A673 (cell line): ENCODE measurements around the gene LCN6. TPM values are rescaled to one million over a fixed set of nuclear protein-coding genes. Genes with fewer than 3 reads are reported as not detected.

ENCODE experiments used
- BruUV-seq: library from RNA; stranded (reverse); fragments of 400-500 nt; replicated peaks from 2 replicates; lab custom pipeline; 2021; lab: Mats Ljungman, UMichigan
- CTCF ChIA-PET: fragments of 300-600 bp; sonication (Branson Sonifier 250); formaldehyde crosslinking; loops from one replicate; lab custom pipeline; 2022; ENCODE audit warnings: antibody characterized with exemption; lab: Charles Lee
- POLR2A ChIA-PET: fragments of 300-600 bp; sonication (Branson Sonifier 250); formaldehyde crosslinking; loops from one replicate; lab custom pipeline; 2022; ENCODE audit warnings: antibody characterized with exemption; ENCODE audit not compliant: low non-redundant PET; lab: Charles Lee
- DNase-seq: peaks from one replicate; pipeline ENCODE4 v3.0.0-alpha.2; 2015; ENCODE audit warnings: low spot score
- H3K27ac ChIP-seq: fragments of 200-600 bp; sonication (generic); 2 replicates; pipeline ENCODE4 v1.5.1; 2016; ENCODE audit warnings: mixed run types, low read depth, mild to moderate bottlenecking, mixed read lengths, antibody characterized with exemption, low read length; ENCODE audit not compliant: poor library complexity, severe bottlenecking
- H3K27me3 ChIP-seq: fragments of 200-600 bp; sonication (generic); replicated peaks from 2 replicates; pipeline ENCODE4 v1.6.1; 2017; ENCODE audit warnings: mixed run types, low read depth, mild to moderate bottlenecking, mixed read lengths, antibody characterized with exemption, low read length; ENCODE audit not compliant: insufficient read depth, poor library complexity
- H3K36me3 ChIP-seq: fragments of 200-600 bp; sonication (generic); 2 replicates; pipeline ENCODE4 v1.6.1; 2016; ENCODE audit warnings: mixed run types, mild to moderate bottlenecking, mixed read lengths, antibody characterized with exemption, low read length; ENCODE audit not compliant: insufficient read depth, poor library complexity, severe bottlenecking
- H3K4me1 ChIP-seq: fragments of 200-600 bp; sonication (generic); 2 replicates; pipeline ENCODE4 v1.6.1; 2017; ENCODE audit warnings: mixed run types, mild to moderate bottlenecking, mixed read lengths, antibody characterized with exemption, low read length; ENCODE audit not compliant: insufficient read depth, poor library complexity, severe bottlenecking
- H3K4me3 ChIP-seq: fragments of 200-600 bp; sonication (generic); 2 replicates; pipeline ENCODE4 v1.5.1; 2016; ENCODE audit warnings: low read depth, mixed run types, mild to moderate bottlenecking, mixed read lengths, low read length; ENCODE audit not compliant: poor library complexity, severe bottlenecking
- H3K9me3 ChIP-seq: fragments of 200-600 bp; sonication (generic); 2 replicates; pipeline ENCODE4 v1.6.1; 2016; ENCODE audit warnings: mixed run types, low read depth, mild to moderate bottlenecking, mixed read lengths, antibody characterized with exemption, low read length; ENCODE audit not compliant: poor library complexity, severe bottlenecking
- EZH2 ChIP-seq: fragments of 200-600 bp; sonication (generic); IDR thresholded peaks from 2 replicates; pipeline ENCODE4 v1.6.1; 2017; ENCODE audit warnings: borderline replicate concordance, low read depth, mild to moderate bottlenecking, mixed read lengths, antibody characterized with exemption, low read length; ENCODE audit not compliant: poor library complexity, severe bottlenecking
- intact Hi-C: fragments of 100-400 bp; cut with micrococcal nuclease; formaldehyde crosslinking; loops from one replicate; pipeline ENCODE4 v1.10.0; 2022; ENCODE audit not compliant: unreplicated experiment
- total RNA-seq: library from RNA; stranded (reverse); gene quantifications from 2 replicates; pipeline ENCODE4 v1.2.3, GENCODE V29; 2021
- TF ChIP-seq, protein P1 (sequence below): fragments of 300-800, 200-600 bp; sonication (generic); conservative IDR thresholded peaks from 2 replicates; pipeline ENCODE4 v1.5.1; 2017; ENCODE audit warnings: low read depth, mild to moderate bottlenecking, antibody characterized with exemption, low read length, moderate library complexity, mixed read lengths

Gene LCN6
- total RNA-seq, 1 experiment from 2014 or later, result not detected

DNA sequence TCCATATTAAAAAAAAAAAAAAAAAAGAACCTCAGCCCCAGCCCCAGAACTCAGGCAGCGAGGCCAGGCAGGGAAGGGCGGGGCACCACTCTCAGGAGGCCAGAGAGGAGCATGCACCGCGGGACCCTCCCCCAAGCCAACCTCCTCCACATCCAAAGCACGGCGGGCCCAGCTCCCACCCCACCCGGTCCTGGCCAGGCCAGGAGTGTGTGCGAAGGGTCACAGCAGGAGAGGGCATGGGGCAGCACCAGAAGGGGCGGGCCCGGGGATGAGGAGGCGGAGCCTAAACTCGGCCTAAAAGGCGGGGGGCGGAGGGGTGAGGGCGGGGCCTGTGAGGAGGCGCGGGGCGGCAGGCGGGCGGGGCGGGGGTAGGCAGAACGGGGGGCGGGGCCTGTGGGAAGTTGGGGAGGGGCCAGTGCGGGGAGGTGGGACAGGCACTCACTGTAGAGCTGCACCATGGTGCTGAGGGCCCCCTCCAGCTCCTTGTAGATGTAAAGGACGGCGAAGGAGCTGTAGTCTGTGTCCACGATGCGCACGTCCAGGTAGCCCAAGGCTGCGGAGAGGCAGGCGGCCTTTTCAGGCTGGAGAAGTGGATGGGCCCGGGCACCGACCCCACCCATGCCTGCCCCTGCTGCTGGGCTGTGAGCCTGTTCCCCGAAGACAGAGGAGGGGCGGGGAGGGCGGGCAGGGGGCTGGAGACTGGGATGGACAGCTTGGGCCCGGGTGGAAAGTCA, 14.8 kb upstream of the LCN6 start:
- CTCF ChIA-PET, result interaction anchor here (0.6 kb wide), 1 partner anchor 19 kb away, joined by 4 read pairs; no protein-coding TSS in a partner anchor
- BruUV-seq, result no TSS peak
- Histone ChIP-seq H3K4me1 (peaks cover 5% of the 10 kb centered on the region), H3K36me3 (no peaks in the 10 kb centered on the region), H3K27me3 (no peaks in the 10 kb centered on the region), H3K27ac (no peak overlapping the region), H3K4me3 (no peak overlapping the region), H3K9me3 (no peaks in the 10 kb centered on the region)
- TF ChIP-seq, protein P1, sequence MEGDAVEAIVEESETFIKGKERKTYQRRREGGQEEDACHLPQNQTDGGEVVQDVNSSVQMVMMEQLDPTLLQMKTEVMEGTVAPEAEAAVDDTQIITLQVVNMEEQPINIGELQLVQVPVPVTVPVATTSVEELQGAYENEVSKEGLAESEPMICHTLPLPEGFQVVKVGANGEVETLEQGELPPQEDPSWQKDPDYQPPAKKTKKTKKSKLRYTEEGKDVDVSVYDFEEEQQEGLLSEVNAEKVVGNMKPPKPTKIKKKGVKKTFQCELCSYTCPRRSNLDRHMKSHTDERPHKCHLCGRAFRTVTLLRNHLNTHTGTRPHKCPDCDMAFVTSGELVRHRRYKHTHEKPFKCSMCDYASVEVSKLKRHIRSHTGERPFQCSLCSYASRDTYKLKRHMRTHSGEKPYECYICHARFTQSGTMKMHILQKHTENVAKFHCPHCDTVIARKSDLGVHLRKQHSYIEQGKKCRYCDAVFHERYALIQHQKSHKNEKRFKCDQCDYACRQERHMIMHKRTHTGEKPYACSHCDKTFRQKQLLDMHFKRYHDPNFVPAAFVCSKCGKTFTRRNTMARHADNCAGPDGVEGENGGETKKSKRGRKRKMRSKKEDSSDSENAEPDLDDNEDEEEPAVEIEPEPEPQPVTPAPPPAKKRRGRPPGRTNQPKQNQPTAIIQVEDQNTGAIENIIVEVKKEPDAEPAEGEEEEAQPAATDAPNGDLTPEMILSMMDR, result no peak
- POLR2A ChIA-PET, result no interaction called here
- intact Hi-C loops, result no loop called here
- peak; percentile 69 for DNase-seq

DNA sequence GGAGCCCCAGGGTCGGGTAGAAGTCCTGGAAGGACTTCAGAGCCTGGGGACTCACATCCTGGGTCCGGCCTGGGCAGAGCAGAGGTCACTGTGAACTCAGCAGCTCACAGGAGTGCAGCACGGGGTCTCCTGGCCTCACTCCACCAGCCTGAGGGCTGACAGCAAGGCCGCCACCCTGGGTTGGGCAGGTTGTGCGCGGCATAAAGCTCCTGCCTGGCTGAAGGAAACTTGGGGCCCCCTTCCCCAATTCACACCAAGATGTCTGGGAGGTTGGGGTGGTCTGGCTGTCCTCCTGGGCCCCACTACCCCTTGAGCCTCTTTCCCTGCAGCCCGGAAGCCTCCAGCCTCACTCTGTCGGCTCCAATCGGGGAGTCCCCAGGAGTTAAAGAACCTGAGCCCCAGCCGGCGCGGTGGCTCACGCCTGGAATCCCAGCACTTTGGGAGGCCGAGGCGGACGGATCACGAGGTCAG, 13.9 kb upstream of the LCN6 start:
- intact Hi-C loops, result no loop called here
- Histone ChIP-seq H3K4me1 (peaks cover 5% of the 10 kb centered on the region), H3K27me3 (no peaks in the 10 kb centered on the region), H3K27ac (no peak overlapping the region), H3K9me3 (no peaks in the 10 kb centered on the region), H3K36me3 (no peaks in the 10 kb centered on the region), H3K4me3 (no peak overlapping the region)
- no TSS peak for BruUV-seq
- CTCF ChIA-PET, result no interaction called here
- TF ChIP-seq, protein P1, result no peak
- no peak for TF ChIP-seq EZH2
- POLR2A ChIA-PET, result no interaction called here
- no peak for DNase-seq

DNA sequence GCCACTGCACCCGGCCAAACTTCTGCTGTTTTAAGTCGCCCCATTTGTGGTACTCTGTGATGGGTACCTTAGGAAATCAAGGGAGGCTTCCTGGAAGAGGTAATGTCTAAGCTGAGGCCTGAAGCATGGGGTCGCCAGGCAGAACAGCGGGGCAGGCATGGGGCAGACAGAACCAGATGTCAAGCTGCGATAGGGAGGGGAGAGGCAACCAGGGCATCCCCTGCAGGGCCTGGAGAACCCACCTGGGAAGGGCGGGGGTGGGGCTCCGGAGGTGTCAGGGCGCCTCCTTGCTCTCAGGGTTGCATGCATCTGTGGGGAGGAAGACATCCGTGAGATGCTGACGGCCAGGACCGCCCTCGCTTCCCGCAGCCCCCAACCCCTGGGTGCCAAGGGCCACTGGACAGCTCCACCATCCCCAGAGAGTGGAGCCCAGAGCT, 13.2 kb upstream of the LCN6 start:
- H3K4me1 ChIP-seq, result peaks cover 5% of the 10 kb centered on the region
- no peaks in the 10 kb centered on the region for H3K27me3 ChIP-seq
- TF ChIP-seq EZH2, result no peak
- TF ChIP-seq, protein P1, result no peak
- no peak overlapping the region for H3K27ac ChIP-seq
- no peak for DNase-seq
- POLR2A ChIA-PET, result no interaction called here
- intact Hi-C loops, result no loop called here
- H3K9me3 ChIP-seq, result no peaks in the 10 kb centered on the region
- no peak overlapping the region for H3K4me3 ChIP-seq
- no peaks in the 10 kb centered on the region for H3K36me3 ChIP-seq
- no TSS peak for BruUV-seq
- CTCF ChIA-PET, result interaction anchor here (0.6 to 0.9 kb wide), 2 partner anchors 11 to 231 kb away, joined by 3 read pairs; no protein-coding TSS in a partner anchor
